Fibroblast of pulmonary artery (primary cell): ENCODE measurements around the gene LMX1B.

Experiments
- DNase-seq: peaks from one replicate; pipeline ENCODE4 v3.0.0-alpha.2; 2010; ENCODE audit warnings: low read depth
- H3K4me3 ChIP-seq: replicated peaks from 2 replicates; pipeline ENCODE4 v1.5.1; 2011; ENCODE audit warnings: low read depth, mild to moderate bottlenecking, control low read depth, low read length, moderate library complexity
- TF ChIP-seq, protein P1 (sequence below): IDR thresholded peaks from 2 replicates; pipeline ENCODE4 v1.5.1; 2011; ENCODE audit warnings: mild to moderate bottlenecking, control low read depth, low read length, inconsistent platforms; ENCODE audit errors: missing control alignments

LMX1B gene

DNA sequence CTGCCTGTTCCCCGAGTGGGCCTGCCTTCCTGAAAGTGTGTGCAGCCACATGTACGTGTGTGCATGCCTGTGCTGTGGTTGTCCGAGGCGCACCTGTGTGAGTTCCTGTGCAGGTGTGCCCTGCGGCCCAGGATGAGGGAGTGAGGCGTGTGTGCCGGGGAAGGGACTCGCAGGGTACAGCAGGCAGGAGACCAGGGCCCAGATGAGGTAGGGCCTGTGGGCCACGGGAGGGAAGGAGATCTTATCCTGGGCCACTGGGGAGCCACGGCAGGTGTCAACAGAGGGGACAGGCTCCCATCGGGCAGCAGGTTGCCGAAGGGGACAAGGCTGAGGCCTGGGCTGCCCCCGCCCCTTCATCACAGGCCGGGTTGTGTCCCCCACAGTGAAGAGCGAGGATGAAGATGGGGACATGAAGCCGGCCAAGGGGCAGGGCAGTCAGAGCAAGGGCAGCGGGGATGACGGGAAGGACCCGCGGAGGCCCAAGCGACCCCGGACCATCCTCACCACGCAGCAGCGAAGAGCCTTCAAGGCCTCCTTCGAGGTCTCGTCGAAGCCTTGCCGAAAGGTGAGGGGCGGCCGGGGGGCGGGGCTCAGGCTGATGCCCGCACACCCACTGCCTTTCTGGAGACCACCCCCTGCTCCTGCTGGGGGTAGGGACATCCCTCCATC, 79.2 kb downstream of the LMX1B start:
- no peak for DNase-seq
- no peak overlapping the region for H3K4me3 ChIP-seq
- TF ChIP-seq, protein P1, sequence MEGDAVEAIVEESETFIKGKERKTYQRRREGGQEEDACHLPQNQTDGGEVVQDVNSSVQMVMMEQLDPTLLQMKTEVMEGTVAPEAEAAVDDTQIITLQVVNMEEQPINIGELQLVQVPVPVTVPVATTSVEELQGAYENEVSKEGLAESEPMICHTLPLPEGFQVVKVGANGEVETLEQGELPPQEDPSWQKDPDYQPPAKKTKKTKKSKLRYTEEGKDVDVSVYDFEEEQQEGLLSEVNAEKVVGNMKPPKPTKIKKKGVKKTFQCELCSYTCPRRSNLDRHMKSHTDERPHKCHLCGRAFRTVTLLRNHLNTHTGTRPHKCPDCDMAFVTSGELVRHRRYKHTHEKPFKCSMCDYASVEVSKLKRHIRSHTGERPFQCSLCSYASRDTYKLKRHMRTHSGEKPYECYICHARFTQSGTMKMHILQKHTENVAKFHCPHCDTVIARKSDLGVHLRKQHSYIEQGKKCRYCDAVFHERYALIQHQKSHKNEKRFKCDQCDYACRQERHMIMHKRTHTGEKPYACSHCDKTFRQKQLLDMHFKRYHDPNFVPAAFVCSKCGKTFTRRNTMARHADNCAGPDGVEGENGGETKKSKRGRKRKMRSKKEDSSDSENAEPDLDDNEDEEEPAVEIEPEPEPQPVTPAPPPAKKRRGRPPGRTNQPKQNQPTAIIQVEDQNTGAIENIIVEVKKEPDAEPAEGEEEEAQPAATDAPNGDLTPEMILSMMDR: no peak

DNA sequence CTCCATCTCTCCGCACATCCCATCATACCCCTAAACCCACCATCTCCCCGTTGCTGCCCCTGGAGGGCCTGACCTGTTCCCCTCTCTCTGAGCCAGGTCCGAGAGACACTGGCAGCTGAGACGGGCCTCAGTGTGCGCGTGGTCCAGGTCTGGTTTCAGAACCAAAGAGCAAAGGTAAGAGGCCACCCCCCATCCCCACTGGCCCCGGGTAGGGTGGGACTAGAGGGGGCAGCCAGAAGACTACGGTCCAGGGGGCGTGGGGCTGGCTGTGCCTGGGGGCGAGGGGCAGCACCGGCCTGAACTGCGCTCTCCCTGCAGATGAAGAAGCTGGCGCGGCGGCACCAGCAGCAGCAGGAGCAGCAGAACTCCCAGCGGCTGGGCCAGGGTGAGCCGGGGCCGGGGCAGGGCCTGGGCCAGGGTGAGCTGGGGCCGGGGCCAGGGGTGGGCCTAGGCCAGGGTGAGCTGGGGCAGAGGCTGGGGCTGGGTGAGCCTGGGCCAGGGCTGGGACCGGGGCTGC, 79.8 kb downstream of the LMX1B start:
- TF ChIP-seq, protein P1: no peak
- DNase-seq: no peak
- no peak overlapping the region for H3K4me3 ChIP-seq

DNA sequence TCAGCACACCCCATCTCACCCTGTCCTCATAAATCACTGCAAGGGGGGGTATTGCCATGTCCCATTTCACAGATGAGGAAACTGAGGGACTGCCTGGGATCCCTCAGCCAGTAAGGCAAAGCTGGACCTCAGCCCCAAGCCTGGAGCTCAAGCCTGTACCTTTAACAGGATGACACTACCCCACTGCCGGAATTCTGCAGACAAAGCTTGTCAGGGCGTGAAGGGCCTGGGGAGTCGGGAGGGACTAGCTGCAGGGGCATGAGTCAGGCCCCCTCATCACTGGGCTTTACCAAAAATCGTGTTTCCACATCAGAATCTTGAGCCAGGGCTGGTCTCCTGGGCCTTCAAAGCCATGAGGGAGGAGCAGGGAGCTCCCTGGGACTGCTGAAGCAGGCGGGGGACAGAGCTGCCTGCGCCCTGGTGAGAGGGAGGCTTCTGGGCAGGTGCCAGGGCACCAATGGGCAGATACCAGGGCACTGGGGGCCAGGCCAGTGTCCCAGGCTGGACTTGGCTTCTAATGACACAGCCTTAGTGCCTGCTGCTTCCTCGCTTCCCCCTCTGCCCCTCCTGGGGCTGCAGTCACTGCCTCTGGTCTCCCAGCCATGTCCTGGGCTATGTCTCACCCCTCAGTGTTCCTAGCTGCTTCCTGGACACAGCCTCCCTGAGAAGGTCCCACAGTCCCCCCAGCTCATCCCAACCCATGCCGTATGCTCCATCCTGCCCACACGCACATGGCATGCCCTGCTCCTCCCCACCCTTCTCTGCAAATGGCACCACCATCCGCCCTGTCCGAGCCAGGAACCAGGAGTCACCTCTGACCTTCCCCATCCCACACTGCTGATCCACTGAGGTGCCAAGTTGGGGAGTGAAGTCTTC, 80.7 kb downstream of the LMX1B start:
- TF ChIP-seq, protein P1: no peak
- DNase-seq: no peak
- no peak overlapping the region for H3K4me3 ChIP-seq

DNA sequence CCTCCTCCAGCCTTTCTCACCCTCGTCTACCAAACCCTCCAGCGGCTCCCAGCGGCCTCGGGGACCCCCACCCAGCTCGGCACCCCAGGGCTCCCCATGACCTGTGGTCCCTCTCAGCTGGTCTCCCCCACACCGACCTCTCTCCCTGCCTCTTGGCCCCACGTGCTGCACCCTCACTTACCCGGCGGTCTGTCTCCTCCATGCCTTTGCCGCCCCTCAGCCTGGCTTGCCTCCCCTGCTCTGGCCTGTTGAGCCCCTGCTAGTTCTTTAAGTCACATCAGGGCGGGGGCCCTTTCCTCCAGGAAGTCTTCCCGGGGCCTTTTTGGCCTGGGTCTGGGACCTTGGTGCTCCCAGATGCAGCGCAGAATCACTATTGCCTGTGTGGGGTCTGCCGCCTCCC, 81.5 kb downstream of the LMX1B start:
- no peak for DNase-seq

DNA sequence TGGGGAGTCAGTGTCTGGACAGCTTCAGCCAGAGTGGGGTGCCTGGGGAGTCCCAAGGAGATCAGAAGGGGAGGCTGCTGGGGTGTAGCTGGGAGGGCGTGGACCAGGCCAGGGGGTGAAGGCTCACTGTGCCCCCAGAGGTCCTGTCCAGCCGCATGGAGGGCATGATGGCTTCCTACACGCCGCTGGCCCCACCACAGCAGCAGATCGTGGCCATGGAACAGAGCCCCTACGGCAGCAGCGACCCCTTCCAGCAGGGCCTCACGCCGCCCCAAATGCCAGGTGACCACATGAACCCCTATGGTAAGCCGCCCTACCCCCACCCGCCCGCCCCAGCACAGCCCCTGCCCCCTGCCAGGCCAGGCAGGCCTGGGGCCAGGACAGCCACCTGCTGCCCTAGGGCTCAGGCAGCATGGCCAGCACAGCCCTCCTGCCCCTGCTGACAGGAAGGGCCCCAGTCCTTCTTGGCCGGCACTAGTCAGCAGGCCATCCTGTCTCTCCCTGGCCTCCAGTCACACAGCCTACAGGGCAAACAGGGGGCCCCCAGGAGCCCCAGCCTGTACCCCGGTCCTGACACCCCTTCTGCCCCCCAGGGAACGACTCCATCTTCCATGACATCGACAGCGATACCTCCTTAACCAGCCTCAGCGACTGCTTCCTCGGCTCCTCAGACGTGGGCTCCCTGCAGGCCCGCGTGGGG, 82.1 kb downstream of the LMX1B start:
- TF ChIP-seq, protein P1: no peak
- no peak for DNase-seq
- no peak overlapping the region for H3K4me3 ChIP-seq

More for the DNA sequence above, 81.5 kb downstream of the LMX1B start:
- TF ChIP-seq, protein P1: no peak
- no peak overlapping the region for H3K4me3 ChIP-seq

DNA sequence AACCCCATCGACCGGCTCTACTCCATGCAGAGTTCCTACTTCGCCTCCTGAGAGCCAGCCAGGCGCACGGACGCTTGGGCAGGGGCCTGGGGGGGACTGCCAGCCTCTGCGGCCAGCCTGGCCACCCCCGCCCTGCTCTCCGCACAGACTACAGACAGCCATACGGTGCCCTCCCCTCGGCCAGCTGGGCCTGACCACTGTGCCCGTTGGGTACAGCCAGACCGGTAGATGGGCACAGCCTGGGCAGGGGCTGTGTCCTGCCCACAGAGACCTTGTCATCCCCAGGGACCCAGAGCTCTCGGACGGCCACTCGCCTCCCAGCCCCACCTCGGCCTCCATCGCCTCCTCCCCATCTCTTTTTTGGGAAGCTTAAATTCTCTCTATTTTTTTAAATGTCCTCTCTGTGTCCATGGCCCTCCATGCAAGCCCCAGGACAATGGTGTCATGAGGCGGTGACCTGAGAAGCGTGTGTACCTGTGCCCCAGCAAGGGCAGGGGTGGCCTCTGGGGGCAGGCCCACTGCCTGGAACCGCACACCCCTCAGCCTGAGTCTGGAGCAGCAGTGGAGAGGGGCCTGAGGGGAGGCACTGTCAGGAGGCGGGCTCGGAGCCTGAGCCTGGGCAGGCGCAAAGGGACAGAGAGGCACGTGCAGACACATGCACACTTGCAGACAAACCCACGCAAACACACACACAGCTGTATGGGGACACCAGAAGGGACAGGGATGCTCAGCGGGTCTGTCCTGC, 82.8 kb downstream of the LMX1B start:
- TF ChIP-seq, protein P1: no peak

More for the DNA sequence above, 82.8 kb downstream of the LMX1B start:
- H3K4me3 ChIP-seq: no peak overlapping the region
- DNase-seq: no peak
